LNCaP clone FGC (cell line): ENCODE results near the gene AP2A2.

Experiments
- DNase-seq: peaks from one replicate; pipeline ENCODE4 v3.0.0-alpha.2; 2011; ENCODE audit warnings: low read depth
- H3K4me3 ChIP-seq: 2 replicates; pipeline ENCODE4 v1.5.1; 2011; ENCODE audit warnings: mild to moderate bottlenecking, low read depth, low read length, control low read depth
- CTCF ChIP-seq: IDR thresholded peaks from 2 replicates; pipeline ENCODE4 v1.5.1; 2012; ENCODE audit warnings: mild to moderate bottlenecking; ENCODE audit not compliant: control insufficient read depth, insufficient read depth; ENCODE audit errors: extremely low read depth

AP2A2 gene

DNA sequence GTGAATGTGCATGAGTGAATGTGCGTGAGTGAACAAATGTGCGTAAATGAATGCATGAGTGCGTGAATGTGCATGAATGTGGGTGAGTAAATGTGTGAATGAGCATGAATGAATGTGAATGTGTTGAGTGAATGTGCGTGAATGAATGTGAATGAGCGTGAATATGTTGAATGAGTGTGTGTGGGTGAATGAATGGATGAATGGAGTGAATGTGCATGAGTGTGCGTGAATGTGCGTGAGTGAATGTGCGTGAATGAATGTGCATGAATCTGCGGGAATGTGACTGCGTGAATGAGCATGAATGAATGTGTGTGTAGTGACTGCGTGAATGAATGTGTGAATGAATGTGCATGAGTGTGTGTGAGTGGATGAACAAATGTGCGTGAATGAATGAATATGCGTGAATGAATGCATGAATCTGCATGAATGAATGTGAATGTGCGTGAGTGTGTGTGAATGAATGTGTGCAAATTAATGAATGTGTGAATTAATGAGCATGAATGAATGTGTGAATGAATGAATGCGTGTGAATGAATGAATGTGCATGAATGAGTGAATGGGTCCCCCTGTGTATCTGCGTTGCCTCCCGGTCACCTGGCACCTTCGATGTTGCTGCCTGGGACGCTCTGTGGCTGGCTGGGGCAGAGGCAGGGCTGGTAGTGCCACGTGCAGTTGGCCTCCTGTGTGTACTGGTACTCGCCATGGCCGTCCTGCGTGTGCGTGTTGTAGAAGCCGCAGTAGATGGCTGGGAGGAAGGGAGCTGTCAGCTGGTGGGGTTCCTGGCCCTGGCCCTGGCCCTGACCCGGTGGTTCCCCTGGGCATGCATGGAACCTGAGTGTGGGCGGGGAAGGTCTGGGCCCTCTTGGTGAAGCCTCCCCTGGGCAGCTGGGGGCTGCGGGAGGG, 97.5 kb downstream of the AP2A2 start:
- H3K4me3 ChIP-seq = no peak overlapping the region
- no peak for DNase-seq
- TF ChIP-seq CTCF = no peak

GRCh38 chr11:1023811-1024596, 98.3 kb downstream of the AP2A2 start:
- TF ChIP-seq CTCF = no peak
- no peak for DNase-seq
- no peak overlapping the region for H3K4me3 ChIP-seq

DNA sequence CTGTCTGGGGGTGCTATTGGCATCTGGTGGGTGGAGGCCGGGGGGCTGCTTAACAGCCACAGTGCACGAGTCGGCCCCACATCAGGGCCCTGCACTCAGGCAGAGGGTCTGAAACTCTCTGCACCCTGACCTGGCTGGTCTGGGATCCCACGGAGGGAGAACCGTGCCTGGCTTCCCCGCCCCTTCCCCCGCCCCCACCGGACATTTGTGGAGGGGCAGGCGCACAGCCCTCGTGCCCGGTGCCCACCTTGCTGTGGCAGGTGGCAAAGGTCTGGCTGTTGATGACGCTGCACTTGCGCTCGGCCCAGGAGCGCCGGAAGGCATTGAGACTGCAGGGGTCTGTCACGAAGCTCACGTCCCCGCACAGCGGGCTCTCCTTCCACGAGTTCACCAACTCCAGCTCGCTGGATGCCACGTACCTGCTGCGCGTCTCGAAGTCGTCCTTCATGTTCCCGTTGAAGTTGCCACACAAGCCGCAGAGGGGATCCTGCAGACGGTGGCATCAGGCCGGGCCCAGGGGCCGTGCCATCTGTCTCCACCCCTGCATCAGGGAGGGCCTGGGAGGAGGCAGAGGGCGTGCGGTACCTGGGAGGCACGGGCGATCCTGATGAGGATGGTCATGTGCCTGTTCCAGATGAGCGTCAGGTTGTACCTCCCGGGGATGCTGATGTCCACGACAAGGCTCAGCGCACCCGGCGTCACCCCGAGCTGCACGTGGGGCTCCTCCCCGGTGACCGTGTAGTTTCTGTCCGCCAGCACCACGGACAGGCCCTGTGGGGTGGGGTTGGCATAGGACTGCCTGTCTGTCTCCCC, 99.1 kb downstream of the AP2A2 start:
- no peak for DNase-seq
- no peak for TF ChIP-seq CTCF
- H3K4me3 ChIP-seq = no peak overlapping the region

GRCh38 chr11:1025410-1026162, 99.9 kb downstream of the AP2A2 start:
- TF ChIP-seq CTCF = no peak
- DNase-seq = no peak
- H3K4me3 ChIP-seq = no peak overlapping the region

GRCh38 chr11:1026163-1026450, 100.4 kb downstream of the AP2A2 start:
- DNase-seq = no peak
- H3K4me3 ChIP-seq = no peak overlapping the region
- no peak for TF ChIP-seq CTCF
